ENCODE results near the gene JAG2. TPM values are rescaled to one million over a fixed set of nuclear protein-coding genes. Genes with fewer than 3 reads are reported as not detected.

JAG2 gene
- total and polyA plus RNA-seq, 3 donors from 2014 or later = 12.9 to 21.3 (median 20.4) TPM

DNA sequence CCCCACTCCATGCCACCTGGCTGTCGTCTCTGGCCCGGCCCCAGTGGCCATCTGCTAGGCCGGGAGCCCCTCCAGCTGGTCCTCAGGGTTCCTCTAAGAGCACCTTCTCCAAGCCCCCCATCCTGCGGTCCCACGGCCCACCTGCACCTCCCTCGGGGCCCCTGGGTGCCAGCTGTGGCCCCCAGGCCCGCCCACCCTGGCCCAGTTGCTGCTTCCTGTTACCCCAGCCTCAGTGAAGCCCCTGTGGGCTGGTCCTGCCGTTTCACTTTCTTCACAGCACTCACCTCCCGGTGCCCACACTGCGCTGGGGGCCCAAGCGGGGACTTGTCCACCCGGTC is 40.1 kb upstream of the JAG2 start:
- Histone ChIP-seq H3K36me3 (ENCODE audit: low read depth, missing control alignments) (no peaks in the 10 kb centered on the region), H3K27ac (no peak overlapping the region), H3K27me3 (no peaks in the 10 kb centered on the region), H3K9me3 (no peaks in the 10 kb centered on the region), H3K4me3 (no peak overlapping the region), H3K4me1 (peaks cover 7% of the 10 kb centered on the region)
- WGBS, 2 donors = 91 to 94% methylated on average over 10 to 12 of the region's 12 CpGs
- intact Hi-C loops (cut with DNase I; ENCODE audit: low total_unique reads) = loop anchor here (10.0 kb wide), 1 partner anchor 76 kb away; no protein-coding TSS in a partner anchor
- no peak for DNase-seq
- TF ChIP-seq, protein P1, sequence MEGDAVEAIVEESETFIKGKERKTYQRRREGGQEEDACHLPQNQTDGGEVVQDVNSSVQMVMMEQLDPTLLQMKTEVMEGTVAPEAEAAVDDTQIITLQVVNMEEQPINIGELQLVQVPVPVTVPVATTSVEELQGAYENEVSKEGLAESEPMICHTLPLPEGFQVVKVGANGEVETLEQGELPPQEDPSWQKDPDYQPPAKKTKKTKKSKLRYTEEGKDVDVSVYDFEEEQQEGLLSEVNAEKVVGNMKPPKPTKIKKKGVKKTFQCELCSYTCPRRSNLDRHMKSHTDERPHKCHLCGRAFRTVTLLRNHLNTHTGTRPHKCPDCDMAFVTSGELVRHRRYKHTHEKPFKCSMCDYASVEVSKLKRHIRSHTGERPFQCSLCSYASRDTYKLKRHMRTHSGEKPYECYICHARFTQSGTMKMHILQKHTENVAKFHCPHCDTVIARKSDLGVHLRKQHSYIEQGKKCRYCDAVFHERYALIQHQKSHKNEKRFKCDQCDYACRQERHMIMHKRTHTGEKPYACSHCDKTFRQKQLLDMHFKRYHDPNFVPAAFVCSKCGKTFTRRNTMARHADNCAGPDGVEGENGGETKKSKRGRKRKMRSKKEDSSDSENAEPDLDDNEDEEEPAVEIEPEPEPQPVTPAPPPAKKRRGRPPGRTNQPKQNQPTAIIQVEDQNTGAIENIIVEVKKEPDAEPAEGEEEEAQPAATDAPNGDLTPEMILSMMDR (IDR thresholded peaks at IDR 0.05) = no peak
- no peak for TF ChIP-seq POLR2A (IDR thresholded peaks at IDR 0.05)

DNA sequence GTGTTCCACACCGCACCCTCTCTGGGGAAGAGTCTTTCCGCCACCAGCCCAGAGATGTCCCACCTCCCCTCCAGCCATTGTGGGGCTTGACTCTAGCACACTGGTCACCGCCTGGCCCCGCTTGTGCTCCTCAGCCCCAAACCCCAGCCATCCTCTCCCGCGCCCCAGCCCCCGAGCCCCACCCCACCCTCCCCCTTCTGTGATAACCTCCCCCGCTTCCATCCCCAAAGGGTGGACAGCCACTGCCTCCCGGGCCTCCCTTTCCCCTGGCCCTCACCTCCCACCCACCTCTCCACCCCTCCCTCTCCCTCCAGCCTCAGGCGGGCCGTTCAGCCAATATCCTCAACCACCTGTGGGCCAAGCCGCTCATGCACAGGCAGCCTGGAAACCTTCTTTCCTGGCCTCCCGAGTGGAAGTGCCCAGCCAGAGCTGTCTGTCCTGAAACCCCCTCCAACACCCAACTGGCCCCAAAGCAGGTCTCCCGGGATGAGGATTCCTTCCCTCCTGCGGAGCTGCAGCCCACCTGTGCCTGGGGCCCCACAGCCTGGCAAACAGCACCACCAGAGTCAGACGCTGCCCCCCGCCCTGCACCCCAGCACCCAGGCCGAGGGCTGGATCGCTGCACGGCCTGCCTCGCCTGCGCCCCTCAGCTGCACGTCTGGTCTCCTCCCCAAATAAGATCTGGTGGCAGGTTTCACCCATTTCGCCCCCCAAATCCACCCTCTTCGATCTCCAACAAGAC is 39.6 kb upstream of the JAG2 start:
- no peak for DNase-seq
- WGBS, 2 donors = 90% methylated on average over 20 to 25 of the region's 25 CpGs
- TF ChIP-seq, protein P1 (IDR thresholded peaks at IDR 0.05) = no peak
- no peak for TF ChIP-seq POLR2A (IDR thresholded peaks at IDR 0.05)
- Histone ChIP-seq H3K27ac (no peak overlapping the region), H3K9me3 (no peaks in the 10 kb centered on the region), H3K36me3 (ENCODE audit: low read depth, missing control alignments) (no peaks in the 10 kb centered on the region), H3K4me3 (no peak overlapping the region), H3K27me3 (no peaks in the 10 kb centered on the region), H3K4me1 (peaks cover 8% of the 10 kb centered on the region)
- intact Hi-C loops (cut with DNase I; ENCODE audit: low total_unique reads) = loop anchor here (10.0 kb wide), 1 partner anchor 77 kb away; no protein-coding TSS in a partner anchor

DNA sequence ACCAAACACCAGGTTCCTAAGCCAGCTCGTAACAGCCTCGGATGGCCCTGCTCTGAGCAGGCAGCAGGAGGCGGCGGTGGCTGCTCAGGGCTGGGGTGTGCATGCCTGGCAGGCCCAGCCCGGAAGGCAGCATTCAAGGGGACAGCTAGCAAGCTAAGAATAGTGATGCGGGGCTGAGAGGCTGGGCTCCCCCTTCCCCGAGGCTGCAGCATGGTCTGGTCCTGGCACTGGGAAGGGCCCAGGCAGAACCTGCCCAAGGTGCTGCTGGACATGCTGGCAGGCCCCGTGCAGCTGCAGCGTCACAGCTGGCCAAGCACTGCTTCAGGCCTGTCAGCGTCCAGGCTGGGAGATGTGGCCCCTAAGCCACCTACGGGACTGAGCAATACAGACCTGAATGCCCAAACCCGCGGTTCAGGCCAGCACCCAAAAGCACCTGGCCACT is 38.9 kb upstream of the JAG2 start:
- intact Hi-C loops (cut with DNase I; ENCODE audit: low total_unique reads) = loop anchor here (10.0 kb wide), 1 partner anchor 77 kb away; no protein-coding TSS in a partner anchor

DNA sequence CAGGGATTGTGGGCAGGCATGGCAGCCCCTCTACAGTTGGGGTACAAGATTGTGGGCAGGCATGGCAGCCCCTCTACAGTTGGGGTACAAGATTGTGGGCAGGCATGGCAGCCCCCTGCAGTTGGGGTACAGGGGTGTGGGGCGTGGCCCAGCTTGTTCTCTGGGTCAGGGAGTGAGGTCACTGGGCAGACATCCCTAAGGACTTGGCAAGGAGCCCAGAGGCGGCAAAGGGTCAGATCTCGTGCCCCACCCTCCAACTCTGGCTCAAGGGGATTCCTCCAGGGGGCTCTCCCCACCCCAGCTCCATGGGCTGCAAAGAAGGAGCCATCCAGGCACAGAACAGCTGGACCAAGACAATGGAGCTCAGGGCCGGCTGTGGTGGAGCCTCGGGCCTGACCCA is 38.3 kb upstream of the JAG2 start:
- Histone ChIP-seq H3K27me3 (no peaks in the 10 kb centered on the region), H3K4me1 (peaks cover 12% of the 10 kb centered on the region), H3K4me3 (no peak overlapping the region), H3K36me3 (ENCODE audit: low read depth, missing control alignments) (no peaks in the 10 kb centered on the region), H3K27ac (no peak overlapping the region), H3K9me3 (no peaks in the 10 kb centered on the region)
- intact Hi-C loops (cut with DNase I; ENCODE audit: low total_unique reads) = loop anchor here (10.0 kb wide), 1 partner anchor 78 kb away; no protein-coding TSS in a partner anchor
- no peak for TF ChIP-seq POLR2A (IDR thresholded peaks at IDR 0.05)
- TF ChIP-seq, protein P1 (IDR thresholded peaks at IDR 0.05) = no peak
- DNase-seq = no peak
- WGBS, 2 donors = 51 to 71% methylated on average over 5 of the region's 5 CpGs

More for the DNA sequence above, 38.9 kb upstream of the JAG2 start:
- WGBS, 2 donors = 70 to 89% methylated on average over 7 to 8 of the region's 13 CpGs
- Histone ChIP-seq H3K27ac (no peak overlapping the region), H3K4me3 (no peak overlapping the region), H3K9me3 (no peaks in the 10 kb centered on the region), H3K27me3 (no peaks in the 10 kb centered on the region), H3K4me1 (peaks cover 10% of the 10 kb centered on the region), H3K36me3 (ENCODE audit: low read depth, missing control alignments) (no peaks in the 10 kb centered on the region)
- no peak for DNase-seq
- TF ChIP-seq, protein P1 (IDR thresholded peaks at IDR 0.05) = no peak
- TF ChIP-seq POLR2A (IDR thresholded peaks at IDR 0.05) = no peak

Measured in testis (tissue), 3 donors.